ENCODE results near the gene FAM241B.

DNA sequence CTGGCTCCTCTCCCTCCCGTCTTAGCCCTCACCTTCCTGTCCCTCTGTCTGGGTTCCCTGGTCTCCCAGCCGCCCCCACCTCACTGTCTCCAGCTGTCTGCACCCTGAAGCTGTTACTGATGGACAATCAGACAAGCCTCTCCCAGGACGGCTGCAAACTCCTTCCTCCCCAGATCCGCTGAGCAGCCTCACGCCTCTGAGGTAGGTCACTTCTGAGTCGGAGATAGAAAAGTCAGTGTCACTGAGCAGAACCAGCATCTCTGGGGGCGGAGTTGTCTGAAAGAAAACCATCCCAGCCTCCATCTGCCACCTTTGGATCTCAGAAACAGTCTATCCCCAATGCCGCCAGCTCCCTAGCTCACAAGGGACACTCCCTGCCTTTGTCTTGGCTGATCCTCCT lies 27.4 kb downstream of the FAM241B start:
- TF ChIP-seq, protein P1, sequence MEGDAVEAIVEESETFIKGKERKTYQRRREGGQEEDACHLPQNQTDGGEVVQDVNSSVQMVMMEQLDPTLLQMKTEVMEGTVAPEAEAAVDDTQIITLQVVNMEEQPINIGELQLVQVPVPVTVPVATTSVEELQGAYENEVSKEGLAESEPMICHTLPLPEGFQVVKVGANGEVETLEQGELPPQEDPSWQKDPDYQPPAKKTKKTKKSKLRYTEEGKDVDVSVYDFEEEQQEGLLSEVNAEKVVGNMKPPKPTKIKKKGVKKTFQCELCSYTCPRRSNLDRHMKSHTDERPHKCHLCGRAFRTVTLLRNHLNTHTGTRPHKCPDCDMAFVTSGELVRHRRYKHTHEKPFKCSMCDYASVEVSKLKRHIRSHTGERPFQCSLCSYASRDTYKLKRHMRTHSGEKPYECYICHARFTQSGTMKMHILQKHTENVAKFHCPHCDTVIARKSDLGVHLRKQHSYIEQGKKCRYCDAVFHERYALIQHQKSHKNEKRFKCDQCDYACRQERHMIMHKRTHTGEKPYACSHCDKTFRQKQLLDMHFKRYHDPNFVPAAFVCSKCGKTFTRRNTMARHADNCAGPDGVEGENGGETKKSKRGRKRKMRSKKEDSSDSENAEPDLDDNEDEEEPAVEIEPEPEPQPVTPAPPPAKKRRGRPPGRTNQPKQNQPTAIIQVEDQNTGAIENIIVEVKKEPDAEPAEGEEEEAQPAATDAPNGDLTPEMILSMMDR (IDR thresholded peaks at IDR 0.05): no peak
- TF ChIP-seq POLR2A (IDR thresholded peaks at IDR 0.05): no peak

All from lower leg skin (tissue), 3 donors.